COR-L47 (cell line): Measurements from ENCODE around the gene ENOSF1.
A peak's percentile ranks its signal among the peaks of the same experiment; 100 is the strongest.

Source experiments
- DNase-seq: peaks from one replicate; lab custom pipeline; 2025; lab: John Stamatoyannopoulos, UW

Gene ENOSF1

DNA sequence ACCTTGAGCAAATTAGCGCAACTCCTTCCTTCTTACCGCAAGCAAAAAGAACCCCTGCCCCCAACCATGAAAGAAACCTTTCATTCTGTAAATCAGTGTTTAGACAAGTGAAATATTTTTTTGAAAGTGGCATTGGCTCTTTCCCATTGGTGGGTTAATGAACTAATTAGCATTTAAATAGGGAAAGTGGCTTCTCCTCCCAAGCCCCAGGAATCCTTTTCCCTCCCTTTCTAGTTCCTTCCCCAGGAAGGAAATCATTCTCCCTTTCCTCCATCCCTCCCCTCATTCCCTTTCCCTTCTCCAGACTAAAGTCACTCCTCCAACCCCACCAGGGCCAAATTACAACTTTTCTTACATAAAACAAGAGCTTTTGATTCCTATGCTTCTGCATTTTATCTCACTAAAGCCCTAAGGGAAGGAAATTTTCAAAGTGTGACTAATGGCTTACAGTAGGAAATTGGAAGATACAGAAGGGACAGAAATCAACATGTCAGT lies 77.8 kb downstream of the ENOSF1 start:
- no peak for DNase-seq

DNA sequence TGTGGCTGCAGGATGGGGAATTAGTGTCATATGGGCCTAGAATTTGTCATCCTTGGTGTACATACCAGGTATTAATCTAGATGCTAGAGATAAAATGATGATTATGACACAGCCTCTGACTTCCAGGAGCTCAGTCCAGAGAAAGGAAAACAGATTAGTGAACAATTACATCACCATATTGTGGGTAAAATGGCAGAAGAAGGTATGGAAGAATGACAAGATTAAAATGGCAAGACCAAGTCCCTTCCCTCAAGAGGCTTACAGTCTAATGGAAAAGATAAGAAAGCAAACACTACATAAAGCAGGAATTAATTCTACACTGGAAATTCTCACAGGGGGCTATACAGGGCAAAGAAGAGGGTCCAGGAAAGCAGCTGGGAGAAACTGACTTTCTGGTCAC lies 80.9 kb downstream of the ENOSF1 start:
- no peak for DNase-seq

DNA sequence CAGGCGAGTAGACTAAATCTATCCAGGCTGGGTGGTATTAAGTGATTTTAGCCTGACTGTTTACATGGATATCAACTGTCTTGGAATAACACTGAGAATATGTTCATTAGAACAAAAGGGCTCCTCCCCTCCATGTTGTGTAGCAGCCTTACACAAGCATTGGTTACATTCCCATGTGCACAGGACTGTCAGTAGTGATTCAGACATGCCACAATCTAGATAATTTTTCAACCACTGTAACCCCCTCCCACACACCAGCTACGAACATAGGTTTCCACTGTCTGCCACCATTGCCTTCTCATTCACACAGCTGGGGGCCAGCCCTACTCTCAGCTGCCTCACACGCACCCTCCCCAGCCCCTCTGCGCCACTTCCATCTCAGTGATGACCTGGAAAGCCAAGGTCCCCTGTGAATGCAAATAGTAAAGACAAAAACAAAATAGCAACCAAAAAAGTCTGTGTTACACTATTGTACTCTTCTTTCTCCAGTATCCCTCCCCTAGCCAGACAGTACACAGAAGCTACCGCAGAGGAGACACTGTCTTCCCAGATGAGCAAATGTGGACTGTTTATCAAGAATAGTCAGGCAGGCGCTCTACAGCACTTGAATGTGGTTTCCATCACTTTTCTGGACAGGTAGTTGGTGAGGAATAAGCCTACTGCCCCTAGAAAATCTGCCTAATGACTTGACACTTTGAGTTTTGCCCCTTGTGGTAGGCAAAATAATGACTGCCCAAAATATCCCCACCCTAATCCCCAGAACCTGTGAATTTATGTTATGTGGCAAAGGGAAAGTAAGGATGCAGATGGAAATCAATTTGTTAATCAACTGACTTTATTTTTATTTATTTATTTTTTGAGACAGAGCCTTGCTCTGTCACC lies 82.9 kb downstream of the ENOSF1 start:
- peak; percentile 10 for DNase-seq

DNA sequence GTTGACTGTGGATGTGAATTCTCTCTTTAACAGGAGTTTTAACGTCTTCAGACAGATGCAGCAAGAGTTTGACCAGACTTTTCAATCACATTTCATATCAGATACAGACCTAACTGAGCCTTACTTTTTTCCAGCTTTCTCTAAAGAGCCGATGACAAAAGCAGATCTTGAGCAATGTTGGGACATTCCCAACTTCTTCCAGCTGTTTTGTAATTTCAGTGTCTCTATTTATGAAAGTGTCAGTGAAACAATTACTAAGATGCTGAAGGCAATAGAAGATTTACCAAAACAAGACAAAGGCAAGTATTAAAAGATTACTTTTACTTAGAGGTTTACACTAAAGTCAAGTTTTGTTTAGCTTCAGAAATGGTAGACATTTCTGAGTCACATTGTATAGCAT lies 85.2 kb downstream of the ENOSF1 start:
- no peak for DNase-seq

DNA sequence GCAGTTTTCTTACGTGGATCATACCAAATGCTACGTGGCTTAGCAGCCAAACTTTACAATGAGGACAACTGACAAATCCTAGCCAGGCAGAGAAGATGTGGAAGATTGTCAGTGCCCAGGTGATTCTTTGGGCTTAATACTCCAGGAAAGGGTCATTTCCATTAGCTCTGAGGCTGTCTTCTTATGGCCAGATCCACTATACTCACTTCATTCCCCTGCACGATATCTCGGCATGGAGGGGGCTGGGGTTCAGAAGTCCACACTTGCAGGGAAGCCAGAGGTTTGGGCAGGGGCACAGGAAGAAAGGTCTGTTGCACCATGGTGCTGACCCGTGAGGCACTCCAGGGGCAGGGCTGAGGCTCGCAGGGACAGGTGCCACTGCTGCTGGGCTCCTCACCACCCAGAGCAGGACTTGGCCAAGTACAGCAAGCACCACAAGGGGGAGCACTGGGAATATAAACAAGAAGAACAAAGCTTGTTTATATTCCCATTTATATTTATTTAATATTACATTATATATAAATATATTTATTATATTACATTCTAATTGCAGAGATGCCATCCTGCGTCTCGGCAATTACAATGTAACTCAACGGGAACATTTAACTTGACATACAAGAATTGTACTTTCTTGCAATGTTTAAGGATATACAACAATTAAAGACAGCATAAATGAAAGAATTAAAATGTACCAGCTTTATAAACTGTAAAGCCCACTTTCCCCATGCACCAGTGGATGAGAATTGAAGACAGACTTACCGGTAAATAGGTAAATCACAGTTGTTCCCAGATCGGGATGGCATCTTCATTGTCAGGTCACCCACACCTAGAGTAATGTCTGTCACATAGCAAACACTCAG lies 88.4 kb downstream of the ENOSF1 start:
- peak; percentile 78 for DNase-seq

DNA sequence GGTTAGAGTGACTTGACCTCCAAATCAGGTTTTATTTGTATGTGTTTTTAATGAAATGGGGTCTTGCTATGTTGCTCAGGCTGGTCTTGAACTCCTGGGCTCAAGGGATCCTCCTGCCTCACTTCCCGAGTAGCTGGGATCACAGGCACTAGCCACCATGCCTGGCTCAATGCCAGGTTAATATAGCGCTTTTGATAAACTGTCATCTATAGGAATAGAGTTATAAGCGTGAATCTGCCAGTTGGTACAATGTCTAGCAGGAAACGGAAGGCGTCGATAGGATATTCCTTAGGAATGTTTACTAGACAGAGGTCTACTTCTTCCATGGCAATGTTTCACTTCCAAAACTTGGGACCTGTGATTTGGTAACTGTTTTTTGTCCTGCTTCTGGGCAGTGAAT lies 90.1 kb downstream of the ENOSF1 start:
- no peak for DNase-seq

DNA sequence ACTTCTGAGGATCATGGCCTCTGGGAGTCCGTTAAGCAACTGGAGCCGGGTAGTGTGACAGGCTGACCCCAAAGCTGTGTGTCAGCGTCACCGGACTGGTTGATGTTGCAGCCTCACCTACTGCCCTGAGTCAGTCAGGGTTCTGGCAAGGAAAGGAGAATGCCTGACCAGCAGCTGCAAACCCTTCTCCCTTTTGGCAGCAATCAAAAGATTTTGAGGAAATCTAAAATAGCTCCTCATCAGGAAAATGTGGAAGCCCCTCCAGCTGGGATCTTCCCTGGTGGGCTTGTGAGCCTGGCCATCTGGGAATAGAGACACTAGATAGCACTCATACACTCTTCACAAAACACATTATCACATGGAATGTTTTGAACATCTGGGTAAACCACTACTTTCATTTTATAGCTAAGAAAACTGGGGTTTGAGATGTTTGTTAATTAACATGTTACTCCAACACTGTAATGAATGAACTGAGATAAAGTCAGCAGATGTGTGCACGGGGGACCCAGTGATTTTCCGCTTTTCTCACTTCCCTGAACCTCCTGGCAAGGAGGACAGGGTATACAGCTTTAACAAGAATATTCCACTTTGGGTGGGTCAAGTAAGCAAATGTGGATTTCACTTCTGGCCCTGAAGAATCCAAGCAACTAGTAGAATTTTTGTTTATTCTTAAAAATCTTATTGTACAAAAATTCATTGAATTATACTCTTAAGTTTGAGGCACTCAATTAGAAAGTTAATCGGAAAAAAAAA lies 91.0 kb downstream of the ENOSF1 start:
- DNase-seq, result no peak
